NCI-H1092 (cell line): Measurements from ENCODE around the gene RETREG3.
"Not testable (repeated sequence)": the region's sequence is repeated elsewhere in the genome, so short reads cannot be mapped to it uniquely, and the experiment has no call there.

Experiments
- DNase-seq: peaks from one replicate; lab custom pipeline; 2025; lab: John Stamatoyannopoulos, UW

RETREG3 gene

DNA sequence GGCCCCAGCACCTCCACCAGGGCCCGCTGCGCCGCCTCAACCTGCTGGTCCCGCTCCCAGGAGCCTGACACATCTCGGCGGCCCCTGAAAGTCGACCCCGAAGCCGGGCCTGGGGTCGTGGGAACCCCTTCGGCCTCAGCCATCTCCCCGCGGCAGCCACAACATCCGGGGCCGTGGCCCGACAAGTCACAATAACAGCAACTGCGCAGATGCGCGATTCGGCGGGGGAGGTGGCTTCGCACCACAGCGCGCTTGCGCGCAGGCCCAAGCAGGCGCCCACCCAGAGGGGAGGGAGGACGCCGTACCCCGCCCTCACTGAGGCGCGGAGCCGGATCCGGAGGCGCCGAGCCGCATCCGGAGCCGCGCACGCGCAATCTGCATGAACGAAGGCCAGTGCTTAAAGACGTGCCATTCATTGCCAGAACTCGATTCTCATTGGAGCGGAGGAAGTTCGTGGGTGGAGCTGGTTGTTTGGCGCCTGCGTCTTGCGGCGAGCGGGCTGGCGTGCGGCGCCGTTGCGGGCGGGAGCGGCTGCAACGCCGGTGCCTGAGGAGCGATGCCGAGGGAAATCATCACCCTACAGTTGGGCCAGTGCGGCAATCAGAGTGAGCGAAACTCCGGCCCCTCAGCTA is at the start of gene RETREG3, which contains the start of gene TUBG1:
Gene RETREG3 (minus strand): TSS at position 193 of the 632 bp plus-strand sequence. CDS start 50 bp downstream, at position 143.
Gene TUBG1 (plus strand): TSS at position 502 of the 632 bp plus-strand sequence. CDS start 55 bp downstream, at position 557.
- peak; percentile 99 for DNase-seq

DNA sequence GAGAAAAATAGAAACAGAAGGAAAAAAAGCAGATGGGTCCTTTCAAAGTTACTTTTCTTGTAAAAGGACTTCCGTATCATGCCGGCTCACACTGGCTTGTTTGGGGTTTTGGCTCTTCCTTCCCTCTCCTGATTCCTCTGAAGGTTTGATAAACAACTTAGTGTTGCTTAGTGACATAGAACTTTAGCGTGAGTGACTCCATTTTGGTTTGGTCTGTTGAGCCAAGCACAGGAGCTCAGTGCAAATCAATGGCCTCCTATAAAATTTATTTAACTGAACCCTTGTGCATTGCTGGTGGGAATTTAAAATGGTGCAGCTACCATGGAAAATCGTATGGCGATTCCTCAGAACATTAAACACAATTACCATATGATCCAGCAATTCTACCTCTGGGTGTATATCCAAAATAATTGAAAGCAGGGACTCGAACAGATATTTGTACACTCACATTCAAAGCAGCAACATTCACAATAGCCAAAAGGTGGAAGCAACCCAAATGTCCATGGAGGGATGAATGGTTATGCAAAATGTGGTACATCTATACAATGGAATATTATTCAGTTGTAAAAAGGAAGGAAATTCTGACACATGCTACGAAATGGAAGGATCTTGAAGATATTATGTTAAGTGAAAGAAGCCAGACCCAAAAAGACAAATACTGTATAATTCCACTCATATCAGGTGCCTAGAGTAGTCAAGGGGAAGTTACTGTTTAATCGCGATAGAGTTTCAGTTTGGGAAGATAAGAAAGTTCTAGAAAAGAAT is 48.8 kb upstream of the RETREG3 start:
- DNase-seq, result no peak

DNA sequence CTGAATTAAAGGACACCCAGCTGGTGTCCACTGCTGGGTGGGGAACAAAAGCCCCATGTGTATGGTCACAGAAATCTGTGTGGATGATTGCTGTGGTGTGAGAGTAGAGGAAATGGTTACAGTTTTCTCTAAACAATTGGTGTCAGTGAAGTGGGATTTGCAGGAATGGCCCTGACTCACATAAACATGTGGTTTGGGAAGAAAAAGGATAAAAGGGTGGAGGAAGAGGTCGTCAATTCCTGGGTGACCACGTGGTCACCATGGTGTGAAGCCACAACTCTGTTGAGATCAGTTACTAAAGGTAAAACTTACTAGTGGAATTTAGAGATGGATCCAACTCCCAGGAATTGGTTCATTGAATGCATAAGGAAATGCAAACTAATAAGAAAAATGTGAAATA is 46.4 kb upstream of the RETREG3 start:
- no peak for DNase-seq

- no peak for DNase-seq
These were observed 44.3 kb upstream of the RETREG3 start for GRCh38 chr17:42653179-42654124.

- DNase-seq, result no peak
These were observed 42.2 kb upstream of the RETREG3 start for GRCh38 chr17:42651392-42651791.

DNA sequence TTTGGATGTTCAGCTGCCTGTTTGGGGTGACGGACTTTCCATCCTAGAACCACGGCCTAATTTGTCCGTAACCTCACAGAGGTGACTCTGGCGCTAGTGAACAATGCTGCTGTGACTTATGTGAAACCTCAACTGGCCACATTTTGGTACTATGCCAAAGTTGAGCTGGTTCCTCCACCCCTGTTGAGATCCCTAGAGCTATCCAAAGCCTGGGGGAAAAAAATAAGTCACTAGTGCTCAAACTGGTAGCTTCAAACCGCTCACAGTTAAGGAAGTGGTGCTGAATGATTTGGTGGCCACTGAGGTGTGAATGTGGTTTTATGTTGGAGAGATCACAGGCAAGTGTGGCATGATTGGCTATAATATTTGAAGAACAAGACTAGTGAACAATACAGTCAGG is 38.6 kb upstream of the RETREG3 start:
- DNase-seq, result no peak

GRCh38 chr17:42642336-42642735 is 33.2 kb upstream of the RETREG3 start:
- peak; percentile 4 for DNase-seq

DNA sequence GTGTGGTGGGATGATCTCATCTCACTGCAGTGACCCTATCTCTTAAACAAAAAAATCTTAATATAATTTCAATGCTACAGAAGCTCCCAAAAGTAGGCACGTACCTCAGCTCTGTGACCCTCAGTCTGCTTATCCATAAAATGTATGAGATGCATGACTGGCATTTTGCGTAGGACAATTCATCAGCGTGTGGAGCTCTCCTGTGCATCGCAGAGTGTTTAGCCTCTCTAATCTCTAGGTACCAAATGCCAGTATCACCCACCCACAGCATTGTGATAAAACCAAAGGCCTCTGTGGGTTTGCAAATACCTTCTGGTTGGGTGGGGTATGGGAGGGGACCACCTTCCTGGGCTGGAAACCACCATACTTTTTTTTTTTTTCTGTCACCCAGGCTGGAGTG is 30.9 kb upstream of the RETREG3 start:
- no peak for DNase-seq

- no peak for DNase-seq
These were observed 30.4 kb upstream of the RETREG3 start for GRCh38 chr17:42639525-42640113.

DNA sequence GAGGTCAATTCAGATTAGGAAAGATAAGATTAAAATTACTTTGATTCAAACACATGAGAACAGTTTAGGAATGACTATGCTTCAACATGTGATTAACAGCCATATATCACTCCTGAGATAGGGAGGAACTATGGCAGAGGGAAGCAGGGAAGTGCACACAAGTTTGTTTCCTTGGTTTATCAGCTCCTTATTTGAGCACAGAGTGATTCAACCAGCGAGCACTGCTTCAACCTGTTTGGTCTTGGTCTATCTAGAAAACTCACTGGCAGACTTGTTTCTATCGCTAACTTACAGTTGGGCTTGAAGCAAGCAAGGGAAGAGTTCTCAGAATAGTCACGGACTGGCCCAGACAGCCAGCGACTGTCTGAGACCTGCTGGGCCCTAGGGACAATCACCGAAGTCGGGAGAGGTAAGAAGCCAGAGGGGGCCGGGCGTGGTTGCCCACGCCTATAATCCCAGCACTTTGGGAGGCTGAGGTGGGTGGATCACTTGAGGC is 23.8 kb upstream of the RETREG3 start:
- no peak for DNase-seq

DNA sequence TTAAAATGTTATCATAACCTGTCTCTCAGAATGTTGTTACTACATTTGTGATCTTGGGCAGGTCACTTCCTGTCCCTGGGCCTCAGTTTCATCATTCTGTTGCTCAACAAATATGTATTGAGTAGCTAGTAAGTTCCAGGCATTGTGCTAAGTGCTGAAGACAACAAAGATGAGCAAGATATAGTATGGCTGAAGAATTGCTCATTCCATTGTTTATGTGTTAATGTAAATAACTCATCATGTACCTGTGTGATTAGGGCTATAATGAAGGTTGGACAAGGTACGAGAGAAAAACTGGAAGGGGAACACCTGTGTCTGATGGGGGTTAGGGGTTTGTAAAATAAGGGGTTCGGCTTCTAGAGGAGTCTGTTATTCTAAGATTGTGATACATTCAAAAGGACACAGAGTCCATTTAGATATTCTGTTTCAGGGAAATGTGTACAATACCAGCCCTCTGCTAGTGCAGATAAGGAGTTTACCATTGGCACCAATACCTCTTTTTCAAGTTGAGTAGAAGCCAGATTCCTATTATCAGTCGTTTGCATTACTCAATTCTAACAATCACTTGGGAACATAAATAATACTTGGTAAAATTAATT is 20.3 kb upstream of the RETREG3 start:
- no peak for DNase-seq

GRCh38 chr17:42627032-42627764 is 18.0 kb upstream of the RETREG3 start:
- not testable (repeated sequence) for DNase-seq

DNA sequence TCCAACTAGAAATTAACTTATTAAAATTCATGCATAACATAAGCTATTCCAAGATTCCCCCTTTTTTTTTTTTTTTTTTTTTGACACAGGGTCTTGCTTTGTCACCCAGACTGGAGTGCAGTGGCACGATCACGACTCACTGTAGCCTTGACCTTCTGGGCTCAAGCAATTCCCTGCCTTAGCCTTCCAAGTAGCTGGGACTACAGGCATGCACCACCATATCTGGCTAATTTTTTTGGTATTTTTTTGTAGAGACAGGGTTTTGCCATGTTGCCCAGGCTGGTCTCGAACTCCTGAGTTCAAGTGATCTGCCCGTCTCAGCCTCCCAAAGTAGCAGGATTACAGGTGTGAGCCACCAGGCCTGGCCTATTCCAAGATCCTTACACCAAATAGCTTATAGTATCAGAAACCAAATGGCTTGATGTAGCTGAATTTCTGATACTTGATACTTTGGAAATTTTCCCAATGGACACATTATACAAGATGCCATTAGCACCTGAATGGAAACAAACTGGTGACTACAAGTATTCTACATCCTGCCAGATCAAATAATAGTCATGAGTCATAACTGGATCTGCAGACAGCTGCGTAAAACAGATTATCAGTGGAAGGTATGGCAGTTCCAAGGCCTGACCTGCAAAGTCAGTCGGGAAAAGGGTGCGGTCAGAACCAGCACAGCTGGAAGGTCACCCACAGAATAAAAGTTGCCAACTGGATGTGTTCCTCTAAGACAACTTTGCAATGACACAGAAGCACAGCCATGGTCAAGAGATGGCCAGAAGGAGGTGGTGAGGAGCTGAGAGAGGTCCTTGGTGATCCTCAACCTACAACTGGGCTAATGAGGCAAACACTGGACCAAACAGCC is 14.8 kb upstream of the RETREG3 start:
- DNase-seq, result no peak

DNA sequence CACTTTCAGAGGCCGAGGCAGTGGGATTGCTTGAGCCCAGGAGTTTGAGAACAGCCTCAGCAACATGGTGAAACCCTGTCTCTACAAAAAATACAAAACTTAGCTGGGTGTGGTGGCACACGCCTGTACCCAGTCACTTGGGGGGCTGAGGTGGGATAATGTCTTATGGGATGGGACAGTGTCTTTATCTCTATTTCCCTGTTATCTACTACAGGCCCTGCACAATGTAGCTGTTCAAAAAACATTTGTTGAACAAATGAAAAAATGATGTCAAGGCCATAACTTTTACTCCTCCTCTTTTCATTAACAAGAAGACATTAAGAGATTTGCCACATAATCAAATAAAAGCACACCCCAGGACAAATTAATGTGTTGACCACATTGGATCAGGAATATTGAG is 14.1 kb upstream of the RETREG3 start:
- no peak for DNase-seq

DNA sequence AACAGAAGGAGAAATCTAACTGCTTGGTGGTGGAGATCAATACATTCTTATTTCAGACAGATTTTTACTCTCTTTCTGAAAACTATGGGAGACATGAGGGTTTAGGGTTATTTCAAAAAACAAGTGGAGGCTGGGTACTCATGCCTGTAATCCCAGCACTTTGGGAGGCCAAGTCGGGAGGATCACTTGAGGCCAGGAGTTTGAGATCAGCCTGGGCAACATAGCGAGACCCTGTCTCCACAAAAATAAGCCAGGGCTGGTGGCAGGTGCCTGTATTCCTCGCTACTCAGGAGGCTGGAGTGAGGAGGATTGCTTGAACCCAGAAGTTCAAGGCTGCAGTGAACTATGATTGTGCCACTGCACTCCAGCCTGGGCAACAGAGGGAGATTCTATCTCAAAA is 12.8 kb upstream of the RETREG3 start:
- DNase-seq, result not testable (repeated sequence)

GRCh38 chr17:42618442-42619150 is 9.4 kb upstream of the RETREG3 start:
- peak; percentile 33 for DNase-seq

DNA sequence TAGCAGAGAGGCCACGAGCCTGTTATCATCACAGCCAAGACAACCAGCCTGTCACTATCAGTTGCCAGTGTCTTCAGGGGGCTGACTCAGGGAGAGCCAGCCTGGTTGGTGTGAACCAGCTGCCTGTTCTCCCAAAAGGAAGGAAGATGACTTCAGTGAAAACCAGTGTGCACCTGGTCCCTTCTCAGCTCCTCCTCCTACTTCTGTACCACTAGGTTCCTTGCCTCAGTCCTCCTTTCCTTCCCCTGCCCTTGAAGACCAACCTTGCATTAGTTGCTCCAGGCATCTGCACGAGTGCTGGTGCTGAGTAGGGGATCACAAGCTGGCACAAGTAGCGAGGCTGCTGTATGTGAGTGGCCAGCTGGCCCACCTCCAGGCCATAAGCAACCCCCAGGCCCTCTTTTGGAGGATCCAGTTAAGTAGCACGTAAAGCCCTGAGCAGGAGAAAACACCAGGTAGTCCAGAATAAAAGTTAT is 8.8 kb upstream of the RETREG3 start:
- DNase-seq, result no peak

DNA sequence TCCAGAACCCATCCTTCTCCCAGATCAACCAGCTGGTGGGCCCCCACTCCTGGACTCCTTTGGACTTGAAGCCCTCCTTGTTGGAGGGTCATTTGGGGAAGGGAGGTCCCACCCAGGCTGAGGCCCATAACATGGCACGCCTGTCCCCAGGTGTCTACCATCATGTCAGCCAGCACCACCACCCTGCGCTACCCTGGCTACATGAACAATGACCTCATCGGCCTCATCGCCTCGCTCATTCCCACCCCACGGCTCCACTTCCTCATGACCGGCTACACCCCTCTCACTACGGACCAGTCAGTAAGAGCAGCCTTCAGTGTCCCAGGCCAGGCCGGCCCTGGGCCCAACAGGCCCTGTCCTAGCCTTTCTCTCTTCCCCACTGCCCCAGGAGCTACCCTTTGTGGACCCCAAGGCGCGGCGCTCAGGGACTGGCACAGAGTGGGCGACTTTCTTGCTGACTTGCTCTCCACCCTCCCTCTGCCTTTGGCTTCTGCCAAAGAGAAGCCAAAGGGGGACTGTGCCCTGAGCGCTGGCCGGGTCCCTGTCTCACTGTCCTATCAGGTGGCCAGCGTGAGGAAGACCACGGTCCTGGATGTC is 4.6 kb upstream of the RETREG3 start:
- no peak for DNase-seq
